Upper lobe of right lung (tissue), 1 donor: ENCODE measurements around the gene ABLIM2. TPM values are rescaled to one million over a fixed set of nuclear protein-coding genes. Genes with fewer than 3 reads are reported as not detected.

Source experiments
- ATAC-seq: fragments of 200-7000 bp; cut with Tn5 transposase; one replicate; pipeline ENCODE4 v1.9.1; 2020; ENCODE audit warnings: mild to moderate bottlenecking, moderate library complexity
- DNase-seq: peaks from one replicate; pipeline ENCODE4 v3.0.0-alpha.2; 2020
- H3K27ac ChIP-seq: fragments of 200-600 bp; one replicate; pipeline ENCODE4 v1.8.0; 2022
- H3K27me3 ChIP-seq: fragments of 200-600 bp; one replicate; pipeline ENCODE4 v1.8.0; 2022; ENCODE audit warnings: mild to moderate bottlenecking
- H3K36me3 ChIP-seq: fragments of 200-600 bp; one replicate; pipeline ENCODE4 v1.8.0; 2022
- H3K4me1 ChIP-seq: fragments of 200-600 bp; one replicate; pipeline ENCODE4 v1.8.0; 2022
- H3K4me3 ChIP-seq: fragments of 200-600 bp; one replicate; pipeline ENCODE4 v1.8.0; 2022; ENCODE audit warnings: mild to moderate bottlenecking
- H3K9me3 ChIP-seq: fragments of 200-600 bp; one replicate; pipeline ENCODE4 v1.8.0; 2022
- intact Hi-C: fragments of 100-400 bp; cut with DNase I; formaldehyde crosslinking; loops from one replicate; pipeline ENCODE4 v1.11.0; 2022
- total RNA-seq: library from RNA; stranded (reverse); fragmentation: NEBNext Ultra II Directional; extraction: Animal tissue kit (Norgen Biotek cat#: 25700); gene quantifications from one replicate; pipeline ENCODE4 v1.2.1, GENCODE V29; 2021
- TF ChIP-seq, protein P1 (sequence below): fragments of 200-600 bp; IDR thresholded peaks from one replicate; pipeline ENCODE4 v1.8.0; 2022; ENCODE audit warnings: antibody characterized with exemption
- donor health status: DM: no; HTN: yes; CAD: no; lungs with severe emphysema.

The ABLIM2 gene
- total RNA-seq, 1 donor from 2014 or later, result 12.7 TPM

DNA sequence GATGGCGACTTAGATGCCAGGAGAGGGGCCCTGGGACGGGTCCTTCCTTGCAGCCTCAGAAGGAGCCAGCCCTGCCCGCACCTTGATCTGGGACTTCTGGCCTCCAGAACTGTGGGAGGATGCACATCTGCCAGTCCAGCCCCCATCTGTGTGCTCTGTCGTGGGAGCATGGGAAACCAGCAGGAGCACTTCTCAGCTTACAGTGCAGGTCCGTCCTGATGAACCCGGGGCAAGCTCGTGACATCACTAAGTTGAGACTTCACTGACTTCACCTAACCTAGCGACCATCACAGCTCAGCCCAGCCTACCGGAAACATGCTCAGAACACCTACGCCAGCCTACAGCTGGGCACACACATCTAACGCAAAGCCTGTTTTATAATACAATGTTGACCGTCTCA lies 38.1 kb downstream of the ABLIM2 start:
- Histone ChIP-seq H3K27me3 (no peaks in the 10 kb centered on the region), H3K4me3 (no peak overlapping the region), H3K9me3 (no peaks in the 10 kb centered on the region), H3K27ac (no peak overlapping the region), H3K36me3 (no peaks in the 10 kb centered on the region), H3K4me1 (no peaks in the 10 kb centered on the region)
- no peak for ATAC-seq
- no peak for DNase-seq
- intact Hi-C loops, result no loop called here
- TF ChIP-seq, protein P1, sequence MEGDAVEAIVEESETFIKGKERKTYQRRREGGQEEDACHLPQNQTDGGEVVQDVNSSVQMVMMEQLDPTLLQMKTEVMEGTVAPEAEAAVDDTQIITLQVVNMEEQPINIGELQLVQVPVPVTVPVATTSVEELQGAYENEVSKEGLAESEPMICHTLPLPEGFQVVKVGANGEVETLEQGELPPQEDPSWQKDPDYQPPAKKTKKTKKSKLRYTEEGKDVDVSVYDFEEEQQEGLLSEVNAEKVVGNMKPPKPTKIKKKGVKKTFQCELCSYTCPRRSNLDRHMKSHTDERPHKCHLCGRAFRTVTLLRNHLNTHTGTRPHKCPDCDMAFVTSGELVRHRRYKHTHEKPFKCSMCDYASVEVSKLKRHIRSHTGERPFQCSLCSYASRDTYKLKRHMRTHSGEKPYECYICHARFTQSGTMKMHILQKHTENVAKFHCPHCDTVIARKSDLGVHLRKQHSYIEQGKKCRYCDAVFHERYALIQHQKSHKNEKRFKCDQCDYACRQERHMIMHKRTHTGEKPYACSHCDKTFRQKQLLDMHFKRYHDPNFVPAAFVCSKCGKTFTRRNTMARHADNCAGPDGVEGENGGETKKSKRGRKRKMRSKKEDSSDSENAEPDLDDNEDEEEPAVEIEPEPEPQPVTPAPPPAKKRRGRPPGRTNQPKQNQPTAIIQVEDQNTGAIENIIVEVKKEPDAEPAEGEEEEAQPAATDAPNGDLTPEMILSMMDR, result no peak

DNA sequence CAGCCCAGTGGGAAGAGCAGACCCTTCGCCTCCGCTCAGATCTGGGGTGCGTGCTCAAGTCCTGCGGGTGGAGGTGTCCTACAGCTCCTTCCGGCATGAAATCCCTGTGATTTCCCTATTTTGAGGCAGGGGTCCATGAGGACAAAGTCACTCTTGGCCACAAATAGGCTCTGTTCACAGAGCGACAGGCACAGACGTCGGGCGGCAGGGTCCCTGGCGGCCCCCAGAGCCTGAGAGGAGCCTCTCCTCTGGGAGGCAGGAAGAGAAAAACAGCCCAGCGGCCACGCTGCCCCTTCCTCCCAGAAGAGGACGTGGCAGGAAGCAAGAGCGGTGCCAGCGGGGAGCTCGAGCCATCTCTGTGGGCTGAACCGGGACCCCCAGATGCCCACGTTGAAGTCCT lies 38.7 kb downstream of the ABLIM2 start:
- Histone ChIP-seq H3K4me3 (no peak overlapping the region), H3K27me3 (no peaks in the 10 kb centered on the region), H3K27ac (no peak overlapping the region), H3K36me3 (no peaks in the 10 kb centered on the region), H3K9me3 (no peaks in the 10 kb centered on the region), H3K4me1 (no peaks in the 10 kb centered on the region)
- ATAC-seq, result no peak
- TF ChIP-seq, protein P1, result no peak
- intact Hi-C loops, result no loop called here
- DNase-seq, result no peak

DNA sequence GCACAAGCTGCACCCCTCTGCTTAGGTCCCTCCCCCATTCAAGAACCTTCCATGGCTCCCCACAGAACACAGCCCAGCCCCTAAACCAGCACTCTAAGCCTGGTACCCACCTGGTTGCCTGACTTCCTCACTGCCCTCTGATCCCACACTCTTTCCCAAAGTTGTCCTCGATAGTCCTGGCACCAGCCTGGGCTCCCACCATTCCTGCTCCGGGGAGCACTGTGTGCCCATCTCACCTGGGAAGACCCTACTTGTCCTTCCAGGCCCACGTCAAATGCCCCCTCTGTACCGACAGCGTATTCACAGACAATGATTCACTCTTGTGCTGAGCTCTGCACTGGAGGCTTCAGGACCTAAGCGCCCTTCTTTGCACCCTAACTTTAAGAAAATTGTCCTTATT lies 40.1 kb downstream of the ABLIM2 start:
- Histone ChIP-seq H3K27ac (no peak overlapping the region), H3K4me3 (no peak overlapping the region), H3K36me3 (no peaks in the 10 kb centered on the region), H3K4me1 (no peaks in the 10 kb centered on the region), H3K27me3 (no peaks in the 10 kb centered on the region), H3K9me3 (no peaks in the 10 kb centered on the region)
- TF ChIP-seq, protein P1, result no peak
- ATAC-seq (no peak), DNase-seq (no peak)
- intact Hi-C loops, result no loop called here

DNA sequence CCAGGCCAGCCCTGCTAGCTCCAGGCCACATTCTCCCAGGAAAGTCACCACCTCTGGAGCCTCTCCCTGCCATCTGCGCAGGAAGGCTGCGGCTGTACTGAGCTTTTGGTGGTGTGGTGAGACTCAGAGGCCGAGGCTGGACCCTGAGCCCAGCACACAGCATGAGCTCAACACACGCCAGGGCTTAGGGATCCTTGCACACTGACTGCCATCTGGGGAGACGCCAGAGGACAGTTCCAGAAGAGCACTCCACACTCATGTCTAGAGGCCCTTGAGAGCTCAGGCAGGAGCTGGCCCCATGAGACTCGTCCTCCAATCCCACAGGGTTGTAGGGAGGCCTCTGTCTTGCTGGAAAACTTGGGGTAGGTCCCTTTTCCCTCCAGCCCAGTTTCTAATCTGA lies 40.6 kb downstream of the ABLIM2 start:
- H3K4me3 ChIP-seq, result no peak overlapping the region
- TF ChIP-seq, protein P1, result no peak
- H3K9me3 ChIP-seq, result no peaks in the 10 kb centered on the region
- ATAC-seq (peak; percentile 6), DNase-seq (no peak)
- no peaks in the 10 kb centered on the region for H3K36me3 ChIP-seq
- no peak overlapping the region for H3K27ac ChIP-seq
- intact Hi-C loops, result no loop called here
- no peaks in the 10 kb centered on the region for H3K27me3 ChIP-seq
- no peaks in the 10 kb centered on the region for H3K4me1 ChIP-seq

DNA sequence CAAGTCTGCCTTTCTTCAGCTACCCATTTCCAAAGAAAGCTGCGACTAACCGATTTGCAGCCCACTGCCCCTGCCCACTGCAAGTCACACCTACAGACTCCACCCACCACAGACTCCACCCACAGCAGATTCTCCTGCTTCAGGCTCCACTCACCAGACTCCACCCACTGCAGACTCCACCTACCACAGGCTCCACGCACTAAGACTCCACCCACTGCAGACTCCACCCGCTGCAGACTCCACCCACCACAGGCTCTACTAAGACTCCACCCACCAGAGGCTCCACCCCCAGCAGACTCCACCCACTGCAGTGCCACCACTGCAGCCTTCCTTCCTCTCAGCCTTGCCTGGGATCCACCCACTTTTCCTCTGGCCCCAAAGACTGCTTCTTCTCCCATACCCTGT lies 41.3 kb downstream of the ABLIM2 start:
- H3K9me3 ChIP-seq, result no peaks in the 10 kb centered on the region
- H3K27me3 ChIP-seq, result no peaks in the 10 kb centered on the region
- H3K27ac ChIP-seq, result no peak overlapping the region
- intact Hi-C loops, result no loop called here
- no peaks in the 10 kb centered on the region for H3K4me1 ChIP-seq
- TF ChIP-seq, protein P1, result no peak
- DNase-seq, result no peak
- ATAC-seq, result peak; percentile 60
- H3K36me3 ChIP-seq, result no peaks in the 10 kb centered on the region
- no peak overlapping the region for H3K4me3 ChIP-seq

DNA sequence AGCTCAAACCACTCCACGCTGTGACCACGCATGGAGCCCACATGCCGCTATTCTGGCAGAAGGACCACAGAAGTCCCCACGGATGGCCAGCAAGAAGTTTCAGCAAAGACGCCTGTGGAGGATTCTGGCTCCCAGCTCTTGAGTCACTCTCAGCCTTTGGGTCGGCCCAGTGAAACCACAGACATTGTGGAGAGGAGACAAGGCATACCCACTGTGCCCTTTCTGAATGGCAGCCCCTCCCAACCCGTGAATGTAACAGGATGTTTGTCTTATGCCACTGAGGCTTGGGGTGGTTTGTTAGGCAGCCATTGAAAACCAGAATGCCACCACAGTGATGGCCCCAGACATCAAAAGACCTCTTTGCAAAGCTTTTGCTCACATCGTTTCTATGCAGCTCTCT lies 42.7 kb downstream of the ABLIM2 start:
- TF ChIP-seq, protein P1, result no peak
- Histone ChIP-seq H3K36me3 (no peaks in the 10 kb centered on the region), H3K27me3 (no peaks in the 10 kb centered on the region), H3K9me3 (no peaks in the 10 kb centered on the region), H3K4me1 (no peaks in the 10 kb centered on the region), H3K27ac (no peak overlapping the region), H3K4me3 (no peak overlapping the region)
- DNase-seq, result no peak
- ATAC-seq, result no peak
- intact Hi-C loops, result no loop called here
